Activated CD4-positive, alpha-beta memory T cell treated with anti-CD3 and anti-CD28 coated beads for 36 hours (primary cell): Measurements from ENCODE around the gene RUSF1. TPM values are rescaled to one million over a fixed set of nuclear protein-coding genes. Genes with fewer than 3 reads are reported as not detected.
"Not testable (repeated sequence)": the region's sequence is repeated elsewhere in the genome, so short reads cannot be mapped to it uniquely, and the experiment has no call there.

Source experiments
- CTCF ChIA-PET: fragments of 350-600 bp; sonication (Branson Sonifier 250); formaldehyde crosslinking; loops from one replicate; lab custom pipeline; 2021; ENCODE audit warnings: antibody characterized with exemption, inconsistent platforms; lab: Charles Lee
- POLR2A ChIA-PET: fragments of 350-600 bp; sonication (Branson Sonifier 250); formaldehyde crosslinking; loops from one replicate; lab custom pipeline; 2021; ENCODE audit warnings: antibody characterized with exemption; lab: Charles Lee
- DNase-seq: peaks from one replicate; pipeline ENCODE4 v3.0.0-alpha.2; 2020
- H3K27ac Mint-ChIP-seq: one replicate; pipeline ENCODE4 v1.8.0; 2021; ENCODE audit warnings: mixed read lengths
- H3K27me3 Mint-ChIP-seq: one replicate; pipeline ENCODE4 v1.8.0; 2021; ENCODE audit warnings: mixed read lengths
- H3K36me3 Mint-ChIP-seq: one replicate; pipeline ENCODE4 v1.8.0; 2021; ENCODE audit warnings: mixed read lengths
- H3K4me1 Mint-ChIP-seq: one replicate; pipeline ENCODE4 v1.8.0; 2021; ENCODE audit warnings: low read depth, mixed read lengths
- H3K4me3 Mint-ChIP-seq: one replicate; pipeline ENCODE4 v1.8.0; 2021; ENCODE audit warnings: mild to moderate bottlenecking, mixed read lengths
- H3K9me3 Mint-ChIP-seq: one replicate; pipeline ENCODE4 v1.8.0; 2021; ENCODE audit warnings: mixed read lengths
- intact Hi-C: fragments of 100-400 bp; cut with micrococcal nuclease; formaldehyde crosslinking; loops from one replicate; pipeline ENCODE4 v1.15.1; 2023
- total RNA-seq, 2 experiments: library from RNA; stranded (reverse); gene quantifications; one replicate each; pipeline ENCODE4 v1.2.3, GENCODE V29; 2021

RUSF1 gene
- total RNA-seq, 2 experiments from 2014 or later = 40.9 to 41.2 TPM

- no peak overlapping the region for H3K4me3 Mint-ChIP-seq
- peaks cover 17% of the 10 kb centered on the region for H3K27me3 Mint-ChIP-seq
- intact Hi-C loops = no loop called here
- H3K36me3 Mint-ChIP-seq = no peaks in the 10 kb centered on the region
- H3K4me1 Mint-ChIP-seq = peaks cover 12% of the 10 kb centered on the region
- ChIA-PET CTCF (interaction anchor here (1.5 kb wide), 1 partner anchor 27 kb away, joined by 3 read pairs; no protein-coding TSS in a partner anchor), POLR2A (no interaction called here)
- no peak overlapping the region for H3K27ac Mint-ChIP-seq
- DNase-seq = peak; percentile 15
- no peaks in the 10 kb centered on the region for H3K9me3 Mint-ChIP-seq
Observed at GRCh38 chr16:31529108-31529936, 21.1 kb upstream of the RUSF1 start.

DNA sequence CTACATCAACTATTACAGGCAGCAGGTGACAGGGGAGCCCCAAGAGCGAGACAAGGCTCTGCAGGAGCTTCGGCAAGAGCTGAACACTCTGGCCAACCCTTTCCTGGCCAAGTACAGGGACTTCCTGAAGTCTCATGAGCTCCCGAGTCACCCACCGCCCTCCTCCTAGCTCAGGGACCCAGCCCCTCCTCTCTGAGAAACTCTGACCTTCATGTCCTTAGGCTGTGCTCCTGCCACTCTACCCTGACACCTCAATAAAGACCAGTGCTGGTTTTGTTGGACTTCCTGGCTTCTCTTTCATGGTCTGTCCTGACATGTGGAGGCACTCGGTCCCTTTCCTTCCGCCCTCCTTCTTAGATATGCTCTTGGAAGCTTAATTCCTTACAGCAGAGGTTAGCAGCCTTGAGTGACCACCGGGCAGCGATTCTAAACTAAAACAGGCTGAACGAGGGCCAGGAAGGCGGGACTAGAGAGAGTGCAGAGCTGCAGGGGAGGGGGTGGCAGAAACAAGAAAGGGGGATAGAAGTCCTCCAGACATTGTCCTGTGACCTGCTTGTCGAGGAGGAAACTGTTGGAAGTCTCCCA, 20.4 kb upstream of the RUSF1 start:
- H3K9me3 Mint-ChIP-seq = no peaks in the 10 kb centered on the region
- H3K4me3 Mint-ChIP-seq = no peak overlapping the region
- H3K27me3 Mint-ChIP-seq = peaks cover 14% of the 10 kb centered on the region
- intact Hi-C loops = no loop called here
- H3K27ac Mint-ChIP-seq = no peak overlapping the region
- H3K4me1 Mint-ChIP-seq = peaks cover 12% of the 10 kb centered on the region
- no peak for DNase-seq
- POLR2A ChIA-PET = no interaction called here
- no peaks in the 10 kb centered on the region for H3K36me3 Mint-ChIP-seq
- CTCF ChIA-PET = interaction anchor here (1.5 kb wide), 1 partner anchor 27 kb away, joined by 3 read pairs; no protein-coding TSS in a partner anchor

GRCh38 chr16:31527734-31528274, 19.6 kb upstream of the RUSF1 start, which contains the start of gene AHSP:
Gene AHSP, plus strand, starts transcription at chr16:31527900. Its CDS starts 240 bp downstream, at chr16:31528140.
- Mint-ChIP-seq H3K4me3 (no peak within 1 kb of the TSS), H3K27me3 (peaks cover 14% of the 10 kb centered on the region), H3K9me3 (no peaks in the 10 kb centered on the region), H3K27ac (no peak within 1 kb of the TSS), H3K4me1 (peaks cover 12% of the 10 kb centered on the region), H3K36me3 (no peaks in the 10 kb centered on the region)
- ChIA-PET POLR2A (no interaction called here), CTCF (no interaction called here)
- peak; percentile 31 for DNase-seq
- intact Hi-C loops = no loop called here

GRCh38 chr16:31525113-31525512, 16.9 kb upstream of the RUSF1 start:
- Mint-ChIP-seq H3K27me3 (peaks cover 13% of the 10 kb centered on the region), H3K9me3 (no peaks in the 10 kb centered on the region), H3K4me3 (no peak overlapping the region), H3K36me3 (no peaks in the 10 kb centered on the region), H3K4me1 (peaks cover 12% of the 10 kb centered on the region), H3K27ac (no peak overlapping the region)
- POLR2A ChIA-PET = no interaction called here
- no peak for DNase-seq
- intact Hi-C loops = no loop called here
- CTCF ChIA-PET = no interaction called here

DNA sequence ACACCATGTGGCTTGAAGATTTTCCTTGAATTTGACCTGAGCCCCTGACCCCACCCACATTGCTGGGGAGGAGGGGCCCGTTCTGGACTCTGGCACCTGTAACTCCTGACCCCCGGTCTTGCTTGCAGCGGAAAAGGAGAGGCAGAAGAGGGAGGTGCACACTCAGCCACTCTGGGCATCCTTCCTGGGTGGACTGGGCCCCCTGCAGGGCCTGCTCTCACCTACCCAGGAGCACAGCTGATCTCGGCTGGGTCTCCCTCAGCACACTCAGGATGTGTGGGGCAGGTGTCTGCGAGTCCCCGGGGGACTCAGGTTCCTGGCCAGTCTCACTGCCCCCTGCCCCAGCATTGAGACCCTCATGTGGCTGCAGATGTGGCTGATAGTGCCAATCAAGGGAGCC, 15.6 kb upstream of the RUSF1 start:
- H3K36me3 Mint-ChIP-seq, H3K27ac Mint-ChIP-seq, POLR2A ChIA-PET, H3K27me3 Mint-ChIP-seq, H3K4me3 Mint-ChIP-seq, CTCF ChIA-PET, intact Hi-C loops, H3K9me3 Mint-ChIP-seq, DNase-seq: not testable (repeated sequence)
- H3K4me1 Mint-ChIP-seq = peaks cover 12% of the 10 kb centered on the region

GRCh38 chr16:31522071-31522470, 13.9 kb upstream of the RUSF1 start:
- H3K27me3 Mint-ChIP-seq = peaks cover 2% of the 10 kb centered on the region
- ChIA-PET CTCF (no interaction called here), POLR2A (no interaction called here)
- no peak overlapping the region for H3K4me3 Mint-ChIP-seq
- H3K4me1 Mint-ChIP-seq = no peaks in the 10 kb centered on the region
- H3K9me3 Mint-ChIP-seq = peaks cover 8% of the 10 kb centered on the region
- intact Hi-C loops = no loop called here
- H3K27ac Mint-ChIP-seq = no peak overlapping the region
- H3K36me3 Mint-ChIP-seq = no peaks in the 10 kb centered on the region
- DNase-seq = no peak

GRCh38 chr16:31521368-31521767, 13.2 kb upstream of the RUSF1 start:
- Mint-ChIP-seq H3K4me1 (no peaks in the 10 kb centered on the region), H3K36me3 (no peaks in the 10 kb centered on the region), H3K27me3 (peaks cover 5% of the 10 kb centered on the region), H3K27ac (no peak overlapping the region), H3K4me3 (no peak overlapping the region), H3K9me3 (peaks cover 12% of the 10 kb centered on the region)
- intact Hi-C loops = no loop called here
- POLR2A ChIA-PET = no interaction called here
- CTCF ChIA-PET = no interaction called here
- no peak for DNase-seq

DNA sequence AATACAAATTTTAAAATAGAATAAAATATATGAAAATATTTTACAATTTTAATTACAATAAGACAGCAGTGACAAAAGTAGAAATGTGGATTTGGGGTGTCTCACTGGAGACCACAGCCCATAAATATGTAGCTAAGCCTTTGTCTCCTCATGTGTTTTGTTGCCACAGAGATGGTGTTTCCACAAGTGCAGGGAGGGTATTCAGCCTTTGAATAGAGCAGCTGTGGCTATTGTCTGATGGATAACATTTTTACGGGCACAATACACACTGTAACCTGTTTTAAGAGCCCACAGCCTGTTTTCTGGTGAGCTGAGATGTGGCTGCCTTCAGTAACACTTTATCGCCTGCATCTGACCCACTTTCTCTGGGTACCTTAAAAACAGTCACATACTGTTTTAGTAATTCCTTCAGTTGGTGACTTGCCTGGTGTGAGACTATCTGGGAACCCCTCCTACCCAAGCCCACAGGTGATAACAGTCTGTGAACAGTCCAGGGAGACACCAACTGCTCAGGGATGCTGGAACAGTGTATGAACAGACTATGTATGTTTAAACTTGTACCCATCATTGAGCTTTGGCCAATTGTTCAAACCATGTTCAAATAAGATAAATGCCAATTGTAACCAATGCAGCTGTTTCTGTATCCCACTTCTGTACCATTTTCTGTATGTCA, 11.7 kb upstream of the RUSF1 start:
- H3K4me3 Mint-ChIP-seq = no peak overlapping the region
- no peaks in the 10 kb centered on the region for H3K4me1 Mint-ChIP-seq
- no peak overlapping the region for H3K27ac Mint-ChIP-seq
- ChIA-PET CTCF (no interaction called here), POLR2A (no interaction called here)
- no peaks in the 10 kb centered on the region for H3K36me3 Mint-ChIP-seq
- peaks cover 2% of the 10 kb centered on the region for H3K27me3 Mint-ChIP-seq
- peaks cover 12% of the 10 kb centered on the region for H3K9me3 Mint-ChIP-seq
- no peak for DNase-seq
- intact Hi-C loops = no loop called here

DNA sequence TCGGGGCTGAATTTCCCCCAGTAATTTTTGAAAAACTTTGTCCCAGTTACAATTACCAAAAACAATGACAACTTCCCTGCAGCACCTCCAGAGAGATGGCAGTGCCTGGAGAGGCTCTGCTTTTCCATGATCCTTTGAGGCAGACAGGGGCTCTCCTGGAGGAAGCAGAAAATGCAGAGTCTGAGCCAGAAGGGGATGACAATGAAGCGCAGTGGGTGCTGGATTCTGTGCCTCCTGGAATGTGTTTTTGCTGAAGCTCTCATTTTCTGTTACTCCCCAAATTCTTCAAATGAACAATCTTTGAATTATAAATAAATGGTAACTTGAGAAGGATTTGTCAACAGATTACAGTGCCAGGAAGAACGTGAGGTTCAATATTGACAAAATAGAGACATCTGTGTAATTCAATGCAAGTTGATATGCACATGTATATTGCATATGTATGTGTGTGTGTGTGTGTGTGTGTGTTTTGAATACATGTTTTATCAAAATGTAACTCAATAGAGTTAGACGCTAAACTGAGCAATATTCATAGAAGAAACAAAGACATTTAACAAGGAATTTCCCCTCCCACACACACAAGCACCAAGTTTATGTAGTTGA, 9.7 kb upstream of the RUSF1 start:
- ChIA-PET CTCF (no interaction called here), POLR2A (no interaction called here)
- intact Hi-C loops = no loop called here
- peaks cover 12% of the 10 kb centered on the region for H3K9me3 Mint-ChIP-seq
- no peaks in the 10 kb centered on the region for H3K4me1 Mint-ChIP-seq
- H3K27me3 Mint-ChIP-seq = peaks cover 2% of the 10 kb centered on the region
- no peaks in the 10 kb centered on the region for H3K36me3 Mint-ChIP-seq
- no peak for DNase-seq
- no peak overlapping the region for H3K27ac Mint-ChIP-seq
- H3K4me3 Mint-ChIP-seq = no peak overlapping the region

DNA sequence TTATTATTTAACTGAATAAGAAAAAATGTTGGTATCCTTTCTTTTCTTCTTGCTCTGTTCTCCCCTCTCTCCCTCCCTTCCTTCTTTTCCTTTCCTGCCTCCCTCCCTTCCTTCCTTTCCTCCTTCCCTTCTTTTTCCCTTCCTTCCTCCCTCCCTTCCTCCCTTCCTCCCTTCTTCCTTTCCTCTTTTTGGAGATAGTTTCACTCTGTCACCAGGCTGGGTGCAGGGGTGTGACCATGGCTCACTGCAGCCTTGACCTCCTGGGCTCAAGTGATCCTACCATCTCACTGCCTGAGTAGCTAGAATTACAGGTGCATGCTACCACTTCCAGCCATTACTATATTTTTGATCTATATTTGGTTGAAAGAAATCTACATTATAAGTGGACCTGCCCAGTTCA, 5.7 kb upstream of the RUSF1 start:
- Mint-ChIP-seq H3K4me3 (no peak overlapping the region), H3K27me3 (peaks cover 2% of the 10 kb centered on the region), H3K27ac (no peak overlapping the region), H3K9me3 (peaks cover 12% of the 10 kb centered on the region), H3K4me1 (peaks cover 14% of the 10 kb centered on the region), H3K36me3 (peaks cover under 1% of the 10 kb centered on the region)
- intact Hi-C loops = no loop called here
- DNase-seq = no peak
- POLR2A ChIA-PET = no interaction called here
- CTCF ChIA-PET = no interaction called here

- no peak for DNase-seq
- no peak overlapping the region for H3K27ac Mint-ChIP-seq
- intact Hi-C loops = no loop called here
- peaks cover 2% of the 10 kb centered on the region for H3K27me3 Mint-ChIP-seq
- POLR2A ChIA-PET = no interaction called here
- H3K4me3 Mint-ChIP-seq = no peak overlapping the region
- peaks cover 15% of the 10 kb centered on the region for H3K4me1 Mint-ChIP-seq
- peaks cover 6% of the 10 kb centered on the region for H3K36me3 Mint-ChIP-seq
- CTCF ChIA-PET = no interaction called here
- peaks cover 12% of the 10 kb centered on the region for H3K9me3 Mint-ChIP-seq
Observed at GRCh38 chr16:31513126-31513525, 4.9 kb upstream of the RUSF1 start.
